Measurements from ENCODE around the gene KISS1R.
"Not testable (repeated sequence)": the region's sequence is repeated elsewhere in the genome, so short reads cannot be mapped to it uniquely, and the experiment has no call there.

KISS1R gene

GRCh38 chr19:882871-883497 lies 34.1 kb upstream of the KISS1R start:
- no peak for DNase-seq

- no peak for DNase-seq
Observed at GRCh38 chr19:883661-884211, 33.4 kb upstream of the KISS1R start.

GRCh38 chr19:884420-885211 lies 32.5 kb upstream of the KISS1R start:
- DNase-seq = no peak

GRCh38 chr19:885536-886224 lies 31.5 kb upstream of the KISS1R start:
- DNase-seq = no peak

GRCh38 chr19:887072-887471 lies 30.1 kb upstream of the KISS1R start:
- DNase-seq = no peak

- no peak for DNase-seq
Observed at GRCh38 chr19:887599-887998, 29.5 kb upstream of the KISS1R start.

- DNase-seq = peak; percentile 45 to 57
Observed at GRCh38 chr19:888581-889385, 28.4 kb upstream of the KISS1R start.

GRCh38 chr19:889662-890295 lies 27.4 kb upstream of the KISS1R start:
- no peak for DNase-seq

GRCh38 chr19:890831-891230 lies 26.3 kb upstream of the KISS1R start:
- no peak for DNase-seq

- DNase-seq = not testable (repeated sequence)
Observed at GRCh38 chr19:891421-892200, 25.5 kb upstream of the KISS1R start.

- DNase-seq = no peak
Observed at GRCh38 chr19:892243-892893, 24.8 kb upstream of the KISS1R start.

GRCh38 chr19:892894-893689 lies 24.0 kb upstream of the KISS1R start, which contains the start of the genes MED16 and RNU6-9:
MED16 (minus strand) TSS chr19:893187; CDS start chr19:891131, 2,056 bp downstream.
RNU6-9 (plus strand) TSS chr19:893484.
- DNase-seq = peak; percentile 87 to 90

- DNase-seq = no peak
Observed at GRCh38 chr19:896434-896833, 20.7 kb upstream of the KISS1R start.

GRCh38 chr19:896999-897398 lies 20.1 kb upstream of the KISS1R start:
- DNase-seq = no peak

GRCh38 chr19:897442-898039 lies 19.6 kb upstream of the KISS1R start:
- no peak for DNase-seq

- DNase-seq = no peak
Observed at GRCh38 chr19:898663-899062, 18.5 kb upstream of the KISS1R start.

GRCh38 chr19:899336-900042 lies 17.6 kb upstream of the KISS1R start:
- no peak for DNase-seq

- no peak for DNase-seq
Observed at GRCh38 chr19:900043-900301, 17.2 kb upstream of the KISS1R start.

Data from activated CD4-positive, alpha-beta T cell treated with anti-CD3 and anti-CD28 coated beads, Interleukin-2, amount 50 U/mL, for 48 hours (primary cell).